Adrenal gland (tissue), 12 donors: ENCODE data around the gene DYSF. TPM values are rescaled to one million over a fixed set of nuclear protein-coding genes. Genes with fewer than 3 reads are reported as not detected.
A peak's percentile ranks its signal among the peaks of the same experiment; 100 is the strongest.

Experiments used
- DNase-seq, 7 donors: peaks; one replicate each; pipeline ENCODE4 v3.0.0-alpha.2; 2019 to 2020
- H3K27ac ChIP-seq, 5 donors: fragments of 200-600 bp; sonication (generic) in 4 of 5; 1 replicate in 3 of 5; 2 replicates in 2 of 5; pipeline versions ENCODE4 v1.5.1 to v1.8.0; 2016 to 2020; ENCODE audit warnings: mild to moderate bottlenecking in 1 of 5
- H3K27me3 ChIP-seq: fragments of 200-600 bp; 2 replicates; pipeline ENCODE4 v1.8.0; 2021
- H3K36me3 ChIP-seq, 2 donors: fragments of 200-600 bp; replicated peaks in 1 of 2; 1 replicate in 1 of 2; 2 replicates in 1 of 2; pipeline versions ENCODE4 v1.5.1 to v1.8.0; 2018 to 2022
- H3K4me1 ChIP-seq, 2 donors: fragments of 200-600 bp; replicated peaks in 1 of 2; 1 replicate in 1 of 2; 2 replicates in 1 of 2; pipeline versions ENCODE4 v1.5.1 to v1.8.0; 2018 to 2021
- H3K4me3 ChIP-seq, 4 donors: fragments of 200-600 bp; sonication (generic) in 3 of 4; one replicate each; pipeline ENCODE4 v1.5.1; 2016 to 2018
- H3K9me3 ChIP-seq, 3 donors: fragments of 200-600 bp; sonication (generic) in 1 of 3; replicated peaks in 1 of 3; 1 replicate in 2 of 3; 2 replicates in 1 of 3; pipeline versions ENCODE4 v1.5.1 to v1.8.0; 2016 to 2021
- CTCF ChIP-seq, 6 experiments: fragments of 450-650 bp in 4 of 6; fragments of 200-600 bp in 2 of 6; sonication (generic) in 1 of 6; IDR thresholded peaks; 1 replicate in 5 of 6; 2 replicates in 1 of 6; pipeline versions ENCODE4 v1.5.1 to v1.8.0; 2016 to 2021; ENCODE audit warnings: antibody characterized with exemption in 6 of 6, mild to moderate bottlenecking in 2 of 6, moderate library complexity in 1 of 6
- POLR2A ChIP-seq, 2 donors: fragments of 450-650 bp; IDR thresholded peaks; one replicate each; pipeline ENCODE4 v1.6.1; 2017; ENCODE audit warnings: antibody characterized with exemption in 2 of 2, mild to moderate bottlenecking in 2 of 2, moderate library complexity in 1 of 2
- WGBS, 4 donors: extraction: QIAGEN DNeasy Blood & Tissue Kit in 2 of 4; methylation state at CpG; one replicate each; pipeline versions ENCODE4 v1.1.5 to v1.1.7; 2013 to 2017; 5-methylcytosine and 5-hydroxymethylcytosine counted together
- intact Hi-C, 2 donors: fragments of 100-400 bp; cut with DNase I; formaldehyde crosslinking; loops; one replicate each; pipeline versions ENCODE4 v1.14.1 to v1.15.0; 2022 to 2023
- polyA plus RNA-seq, 3 donors: library from polyadenylated mRNA; stranded (reverse); fragments of 200-250 nt in 2 of 3; fragments of 350-450 nt in 1 of 3; fragmentation: Illumina TruSeq in 1 of 3; extraction: RNeasy Lipid Tissue Mini Kit (QIAGEN cat#74804) in 1 of 3; gene quantifications; one replicate each; pipeline ENCODE4 v1.2.3, GENCODE V29; 2013 to 2014
- total RNA-seq, 9 donors: library from RNA; depleted of rRNA in 4 of 9; stranded (reverse); fragments of >200 nt in 4 of 9; fragments of 120-200 nt in 1 of 9; fragmentation: NEBNext Ultra II Directional in 1 of 9; extraction: Animal tissue kit (Norgen Biotek cat#: 25700) in 1 of 9; gene quantifications; one replicate each; pipeline versions ENCODE4 v1.1.0 to v1.2.4, GENCODE V29; 2013 to 2023
- donor health status: healthy with polysubstance abuse.
- donor health status: Bipolar disorder and iron deficiency.
- donor health status: DM: yes; HTN: yes; CAD: no.
- donor health status: DM: no; HTN: no; CAD: no.
- donor health status: DM: no; HTN: no; CAD: no.
- donor health status: DM: yes; HTN: yes; CAD: no.

Gene DYSF
- total and polyA plus RNA-seq, 12 donors = 3.2 to 22.4 (median 15.3) TPM

- WGBS, 4 donors = 10 to 40% (median 16%) methylated on average over 1 of the region's 1 CpG
- Histone ChIP-seq H3K9me3 (no peaks in the 10 kb centered on the region), H3K27ac (peak overlapping the region in 1 of 5 donors; percentile 37), H3K27me3 (no peaks in the 10 kb centered on the region), H3K36me3 (no peaks in the 10 kb centered on the region), H3K4me1 (peaks cover 3 to 11% of the 10 kb centered on the region in 2 donors), H3K4me3 (no peak overlapping the region)
- TF ChIP-seq CTCF (IDR thresholded peaks at IDR 0.05) = no peak
- TF ChIP-seq POLR2A (IDR thresholded peaks at IDR 0.05) = no peak
- intact Hi-C loops = loop anchor here in 1 of 2 donors (5.0 kb wide), 1 partner anchor 183 kb away; no protein-coding TSS in a partner anchor
- peak in 6 of 7 donors; percentile 6 to 35 (median 12) for DNase-seq
Measured at GRCh38 chr2:71609029-71609428, 155.7 kb downstream of the DYSF start.

- H3K4me3 ChIP-seq = no peak overlapping the region
- H3K36me3 ChIP-seq = no peaks in the 10 kb centered on the region
- intact Hi-C loops = loop anchor here in 1 of 2 donors (5.0 kb wide), 1 partner anchor 183 kb away; no protein-coding TSS in a partner anchor
- H3K27me3 ChIP-seq = no peaks in the 10 kb centered on the region
- peak; percentile 46 to 72 (median 69) for DNase-seq
- H3K27ac ChIP-seq = peak overlapping the region in 1 of 5 donors; percentile 43
- 35 to 57% (median 40%) methylated on average over 5 of the region's 5 CpGs for WGBS, 4 donors
- H3K4me1 ChIP-seq = peaks cover 5 to 11% of the 10 kb centered on the region in 2 donors
- no peaks in the 10 kb centered on the region for H3K9me3 ChIP-seq
- TF ChIP-seq CTCF (IDR thresholded peaks at IDR 0.05) (no peak), POLR2A (IDR thresholded peaks at IDR 0.05) (no peak)
Measured at GRCh38 chr2:71609441-71609840, 156.1 kb downstream of the DYSF start.

- intact Hi-C loops = loop anchor here (5.0 kb wide), 2 partner anchors 182 to 187 kb away; no protein-coding TSS in a partner anchor
- 71 to 97% (median 82%) methylated on average over 1 of the region's 1 CpG for WGBS, 4 donors
- Histone ChIP-seq H3K27me3 (no peaks in the 10 kb centered on the region), H3K4me1 (peaks cover 10 to 17% of the 10 kb centered on the region in 2 donors), H3K27ac (peak overlapping the region in 1 of 5 donors; percentile 43), H3K36me3 (no peaks in the 10 kb centered on the region), H3K9me3 (no peaks in the 10 kb centered on the region), H3K4me3 (no peak overlapping the region)
- peak in 3 of 7 donors; percentile 6 to 42 (median 7) for DNase-seq
- TF ChIP-seq POLR2A (IDR thresholded peaks at IDR 0.05) = no peak
- peak in 4 of 6 experiments; percentile 26 to 40 (median 34) for TF ChIP-seq CTCF (IDR thresholded peaks at IDR 0.05)
Measured at GRCh38 chr2:71609958-71610357, 156.6 kb downstream of the DYSF start.

GRCh38 chr2:71610671-71611070, 157.3 kb downstream of the DYSF start:
- TF ChIP-seq POLR2A (IDR thresholded peaks at IDR 0.05) (no peak), CTCF (IDR thresholded peaks at IDR 0.05) (no peak)
- H3K27ac ChIP-seq = no peak overlapping the region
- intact Hi-C loops = loop anchor here in 1 of 2 donors (5.0 kb wide), 1 partner anchor 187 kb away; no protein-coding TSS in a partner anchor
- no peak overlapping the region for H3K4me3 ChIP-seq
- H3K36me3 ChIP-seq = no peaks in the 10 kb centered on the region
- WGBS, 4 donors = 93 to 99% (median 95%) methylated on average over 7 of the region's 7 CpGs
- DNase-seq = peak in 4 of 7 donors; percentile 6 to 35 (median 9)
- H3K27me3 ChIP-seq = no peaks in the 10 kb centered on the region
- H3K9me3 ChIP-seq = no peaks in the 10 kb centered on the region
- peaks cover 17 to 24% of the 10 kb centered on the region in 2 donors for H3K4me1 ChIP-seq
